NCI-H1105 treated with DMSO at 0.1 percent for 48 hours (cell line): ENCODE measurements around the gene PAK5.

Source experiments
- DNase-seq: peaks from one replicate; lab custom pipeline; 2025; lab: John Stamatoyannopoulos, UW

Gene PAK5

GRCh38 chr20:9789131-9789530 lies 49.7 kb downstream of the PAK5 start:
- DNase-seq, result no peak

GRCh38 chr20:9775176-9775575 lies 63.7 kb downstream of the PAK5 start:
- no peak for DNase-seq

GRCh38 chr20:9769954-9770353 lies 68.9 kb downstream of the PAK5 start:
- DNase-seq, result no peak

GRCh38 chr20:9761476-9761875 lies 77.4 kb downstream of the PAK5 start:
- DNase-seq, result no peak

- no peak for DNase-seq
These were observed 79.5 kb downstream of the PAK5 start for GRCh38 chr20:9759392-9759791.

- no peak for DNase-seq
These were observed 80.1 kb downstream of the PAK5 start for GRCh38 chr20:9758752-9759151.

- DNase-seq, result no peak
These were observed 82.2 kb downstream of the PAK5 start for GRCh38 chr20:9756660-9757059.

GRCh38 chr20:9755301-9755700 lies 83.6 kb downstream of the PAK5 start:
- DNase-seq, result no peak

GRCh38 chr20:9744551-9744950 lies 94.3 kb downstream of the PAK5 start:
- DNase-seq, result no peak

- no peak for DNase-seq
These were observed 95.0 kb downstream of the PAK5 start for GRCh38 chr20:9743871-9744270.

- no peak for DNase-seq
These were observed 96.1 kb downstream of the PAK5 start for GRCh38 chr20:9742821-9743220.

GRCh38 chr20:9741996-9742395 lies 96.9 kb downstream of the PAK5 start:
- no peak for DNase-seq

- DNase-seq, result no peak
These were observed 98.4 kb downstream of the PAK5 start for GRCh38 chr20:9740486-9740885.

- DNase-seq, result no peak
These were observed 98.9 kb downstream of the PAK5 start for GRCh38 chr20:9739991-9740390.

GRCh38 chr20:9736373-9736772 lies 102.5 kb downstream of the PAK5 start:
- no peak for DNase-seq

GRCh38 chr20:9723501-9724202 lies 115.2 kb downstream of the PAK5 start:
- no peak for DNase-seq

GRCh38 chr20:9711872-9712271 lies 127.0 kb downstream of the PAK5 start:
- DNase-seq, result no peak

- no peak for DNase-seq
These were observed 128.2 kb downstream of the PAK5 start for GRCh38 chr20:9710685-9711084.

GRCh38 chr20:9705722-9706476 lies 133.0 kb downstream of the PAK5 start:
- no peak for DNase-seq

- DNase-seq, result no peak
These were observed 139.7 kb downstream of the PAK5 start for GRCh38 chr20:9699181-9699580.

GRCh38 chr20:9689041-9689440 lies 149.8 kb downstream of the PAK5 start:
- no peak for DNase-seq

GRCh38 chr20:9686866-9687265 lies 152.0 kb downstream of the PAK5 start:
- DNase-seq, result no peak

GRCh38 chr20:9686455-9686854 lies 152.4 kb downstream of the PAK5 start:
- DNase-seq, result no peak

GRCh38 chr20:9686001-9686400 lies 152.9 kb downstream of the PAK5 start:
- DNase-seq, result no peak
